Ramos (cell line): Measurements from ENCODE around the gene LMBRD1.
"Not testable (repeated sequence)": the region's sequence is repeated elsewhere in the genome, so short reads cannot be mapped to it uniquely, and the experiment has no call there.

Source experiments
- in situ Hi-C: fragments of 300-500 bp; cut with MboI; formaldehyde crosslinking; loops from one replicate; pipeline ENCODE4 v1.14.3; 2022; ENCODE audit warnings: low sequenced_read_pairs; ENCODE audit not compliant: unreplicated experiment

Gene LMBRD1

GRCh38 chr6:69796642-69797390, at the start of gene LMBRD1:
TSS of gene LMBRD1 (minus strand) at chr6:69797010. CDS start at chr6:69796881, 129 bp downstream.
- in situ Hi-C loops, result no loop called here

GRCh38 chr6:69846312-69846711, 49.5 kb upstream of the LMBRD1 start:
- in situ Hi-C loops, result loop anchor here (25.0 kb wide), 1 partner anchor 266 kb away; no protein-coding TSS in a partner anchor

GRCh38 chr6:69843189-69843588, 46.4 kb upstream of the LMBRD1 start:
- in situ Hi-C loops, result loop anchor here (25.0 kb wide), 1 partner anchor 269 kb away; no protein-coding TSS in a partner anchor

GRCh38 chr6:69841862-69842261, 45.1 kb upstream of the LMBRD1 start:
- in situ Hi-C loops, result loop anchor here (25.0 kb wide), 1 partner anchor 270 kb away; no protein-coding TSS in a partner anchor

GRCh38 chr6:69835414-69836179, 38.8 kb upstream of the LMBRD1 start:
- in situ Hi-C loops, result loop anchor here (25.0 kb wide), 1 partner anchor 277 kb away; no protein-coding TSS in a partner anchor

GRCh38 chr6:69832558-69832957, 35.7 kb upstream of the LMBRD1 start:
- in situ Hi-C loops, result loop anchor here (25.0 kb wide), 1 partner anchor 280 kb away; no protein-coding TSS in a partner anchor

GRCh38 chr6:69827276-69827893, 30.6 kb upstream of the LMBRD1 start:
- in situ Hi-C loops, result loop anchor here (25.0 kb wide), 1 partner anchor 285 kb away; no protein-coding TSS in a partner anchor

GRCh38 chr6:69825904-69826303, 29.1 kb upstream of the LMBRD1 start:
- in situ Hi-C loops, result loop anchor here (25.0 kb wide), 1 partner anchor 286 kb away; no protein-coding TSS in a partner anchor

- in situ Hi-C loops, result not testable (repeated sequence)
Observed at GRCh38 chr6:69824355-69824754, 27.5 kb upstream of the LMBRD1 start.

- in situ Hi-C loops, result no loop called here
Observed at GRCh38 chr6:69820438-69820837, 23.6 kb upstream of the LMBRD1 start.

- in situ Hi-C loops, result no loop called here
Observed at GRCh38 chr6:69820018-69820417, 23.2 kb upstream of the LMBRD1 start.

- in situ Hi-C loops, result no loop called here
Observed at GRCh38 chr6:69819138-69819537, 22.3 kb upstream of the LMBRD1 start.

GRCh38 chr6:69818223-69818930, 21.6 kb upstream of the LMBRD1 start:
- in situ Hi-C loops, result no loop called here

GRCh38 chr6:69817358-69817757, 20.5 kb upstream of the LMBRD1 start:
- in situ Hi-C loops, result no loop called here

- in situ Hi-C loops, result no loop called here
Observed at GRCh38 chr6:69816569-69816968, 19.8 kb upstream of the LMBRD1 start.

- in situ Hi-C loops, result no loop called here
Observed at GRCh38 chr6:69816026-69816425, 19.2 kb upstream of the LMBRD1 start.

- in situ Hi-C loops, result no loop called here
Observed at GRCh38 chr6:69813508-69813907, 16.7 kb upstream of the LMBRD1 start.

GRCh38 chr6:69812746-69813427, 16.1 kb upstream of the LMBRD1 start:
- in situ Hi-C loops, result no loop called here

- in situ Hi-C loops, result no loop called here
Observed at GRCh38 chr6:69802995-69803394, 6.2 kb upstream of the LMBRD1 start.
